Activated naive CD4-positive, alpha-beta T cell treated with anti-CD3 and anti-CD28 coated beads for 36 hours (primary cell): ENCODE data around the gene SPIC. TPM values are rescaled to one million over a fixed set of nuclear protein-coding genes. Genes with fewer than 3 reads are reported as not detected.

Source experiments
- total RNA-seq, 2 experiments: library from RNA; stranded (reverse); gene quantifications; one replicate each; pipeline ENCODE4 v1.2.3, GENCODE V29; 2021

Gene SPIC
- total RNA-seq, 2 experiments from 2014 or later: not detected

Other genes starting within 250 kb of the SPIC start
- 10 to 100 TPM; 15.8 to 16.8 TPM for gene UTP20, start 195.2 kb upstream of the SPIC start, total RNA-seq
- gene ARL1, start 67.6 kb upstream of the SPIC start, total RNA-seq: 10 to 100 TPM; 44.1 to 48.4 TPM
- not detected for gene MYBPC1, start 119.6 kb downstream of the SPIC start, total RNA-seq
- 10 to 100 TPM; 17.1 to 20.0 TPM for gene CHPT1, start 222.3 kb downstream of the SPIC start, total RNA-seq